ENCODE measurements around the gene FSIP1.

The FSIP1 gene

DNA sequence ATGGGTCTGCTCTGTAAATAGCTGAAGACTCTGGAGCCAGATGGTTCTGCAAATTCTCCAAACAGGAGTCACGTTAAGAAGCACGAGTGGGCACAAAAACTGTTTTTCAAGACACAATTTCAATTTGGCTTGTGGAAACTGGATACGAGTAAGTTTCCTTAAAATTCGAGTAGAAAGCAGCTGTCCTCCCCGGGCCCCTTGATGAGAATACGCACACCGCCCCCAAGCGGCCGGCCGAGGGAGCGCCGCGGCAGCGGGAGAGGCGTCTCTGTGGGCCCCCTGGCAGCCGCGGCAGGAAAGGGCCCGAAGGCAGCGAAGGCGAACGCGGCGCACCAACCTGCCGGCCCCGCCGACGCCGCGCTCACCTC, 202.5 kb downstream of the FSIP1 start:
- DNase-seq = peak; percentile 67

DNA sequence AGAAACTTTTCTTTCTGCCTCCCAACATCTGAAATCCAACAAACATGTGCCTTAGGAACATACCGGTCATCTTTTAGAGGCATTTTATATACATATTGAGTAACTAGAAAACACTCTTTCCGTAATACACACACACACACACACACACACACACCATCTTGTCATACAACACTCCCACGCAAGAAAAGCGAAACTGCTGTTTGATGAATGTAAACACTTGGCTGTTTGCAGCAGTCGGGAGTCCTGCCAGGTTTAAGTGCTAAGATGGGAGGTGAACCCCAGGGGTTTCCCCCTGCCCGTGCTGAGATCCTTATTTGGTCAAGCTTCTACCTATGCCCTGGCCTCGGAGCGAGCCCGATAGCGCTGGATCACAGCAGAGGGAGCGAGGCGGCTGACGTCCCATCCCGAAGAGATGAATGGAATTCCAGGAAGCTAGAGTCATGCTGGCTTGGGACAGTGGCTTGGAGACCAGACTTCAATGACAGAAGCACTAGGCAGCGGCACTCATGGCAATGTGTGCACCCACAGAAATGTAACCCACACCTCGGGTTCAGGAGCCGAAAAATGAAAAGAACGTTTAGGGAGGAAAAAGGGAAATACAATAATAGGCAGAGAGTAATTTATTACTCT, 203.0 kb downstream of the FSIP1 start:
- no peak for DNase-seq

DNA sequence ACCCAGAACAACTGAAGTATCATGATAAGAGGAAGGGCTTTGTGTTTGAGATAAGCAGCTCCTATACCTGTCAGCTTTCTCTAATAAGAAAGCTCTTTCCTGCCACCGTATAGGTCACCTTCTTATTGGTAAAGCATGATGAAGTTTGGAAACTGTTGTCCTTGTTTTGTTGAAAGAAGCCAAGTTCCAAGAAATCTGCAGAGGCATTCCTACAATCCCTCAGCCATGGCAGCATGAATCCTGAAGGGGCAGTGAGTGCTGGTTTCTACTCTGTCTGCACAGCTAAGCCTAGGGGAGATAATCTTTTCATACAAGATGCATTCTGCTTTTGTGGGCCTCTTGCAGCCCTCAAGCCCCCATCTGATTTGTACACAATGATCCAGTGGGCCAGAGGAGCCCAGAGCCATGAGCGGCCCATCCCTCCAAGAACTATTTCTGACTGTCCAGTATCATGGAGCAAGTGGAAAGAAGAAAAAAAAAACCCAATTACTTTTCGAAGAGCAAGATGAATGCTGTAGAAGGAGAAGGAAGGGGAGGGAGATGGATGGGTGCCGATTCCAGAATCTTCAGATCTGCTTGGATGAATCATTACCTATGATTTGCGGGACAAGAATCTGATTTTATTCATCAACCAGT, 203.7 kb downstream of the FSIP1 start:
- no peak for DNase-seq

- no peak for DNase-seq
These were observed 207.5 kb downstream of the FSIP1 start for GRCh38 chr15:39575180-39575579.

DNA sequence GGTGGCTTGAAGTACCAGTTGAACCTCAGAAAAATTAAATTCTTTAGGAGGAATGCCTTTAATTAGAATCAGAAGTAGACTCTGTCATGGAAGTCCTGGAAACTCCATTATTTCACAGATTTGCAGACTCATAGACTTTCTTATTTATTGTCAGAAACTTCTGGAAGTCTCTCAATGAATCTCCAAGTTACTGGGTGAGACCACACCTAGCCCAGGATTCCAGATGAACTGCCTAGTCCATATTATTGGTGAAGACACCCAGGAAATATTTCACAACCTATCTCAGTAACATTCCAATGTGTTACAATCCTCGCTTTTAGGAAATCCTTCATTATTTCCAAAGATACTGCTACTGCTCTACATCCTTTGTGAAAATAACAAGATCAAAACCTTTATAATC, 208.2 kb downstream of the FSIP1 start:
- DNase-seq = no peak

DNA sequence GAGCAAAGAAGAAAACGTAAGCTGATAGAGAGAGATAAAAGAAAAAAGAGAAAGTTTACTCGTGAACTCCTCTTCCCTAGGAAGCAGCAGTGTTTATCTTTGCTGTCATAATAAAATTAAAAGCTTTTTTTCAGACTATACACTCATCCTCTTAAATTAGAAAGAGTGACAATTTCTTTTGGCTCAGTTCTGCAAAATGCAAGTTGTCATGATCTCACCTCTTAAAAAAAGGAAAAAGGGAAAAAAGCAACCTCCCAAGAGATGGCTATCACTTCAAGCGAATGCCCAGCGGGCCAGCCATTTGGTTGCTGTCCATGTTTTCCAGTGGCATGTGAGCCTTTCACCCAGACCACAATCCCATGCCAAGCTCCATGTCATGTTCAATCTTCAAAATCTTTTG, 208.8 kb downstream of the FSIP1 start:
- DNase-seq = no peak

DNA sequence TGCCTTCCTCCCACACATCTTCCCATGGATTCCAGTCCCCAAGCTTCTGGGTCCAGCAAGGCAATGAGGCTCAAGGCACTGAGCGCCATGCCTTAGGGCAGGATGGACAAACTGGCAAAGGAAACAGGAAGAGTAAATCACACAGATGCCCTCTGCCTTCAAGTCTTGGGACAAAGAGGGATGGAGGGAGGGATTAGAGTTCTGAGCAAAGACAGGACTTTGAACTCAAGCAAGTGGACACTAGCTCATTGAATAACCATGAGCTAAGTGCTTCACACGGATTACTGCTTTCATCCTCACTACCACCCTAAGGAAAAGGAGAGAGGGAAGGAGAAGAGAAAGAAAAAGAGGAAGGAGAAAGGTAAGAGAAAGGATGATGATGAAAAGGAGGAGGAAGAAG, 209.4 kb downstream of the FSIP1 start:
- DNase-seq = no peak

GRCh38 chr15:39565851-39566250, 216.8 kb downstream of the FSIP1 start:
- no peak for DNase-seq

DNA sequence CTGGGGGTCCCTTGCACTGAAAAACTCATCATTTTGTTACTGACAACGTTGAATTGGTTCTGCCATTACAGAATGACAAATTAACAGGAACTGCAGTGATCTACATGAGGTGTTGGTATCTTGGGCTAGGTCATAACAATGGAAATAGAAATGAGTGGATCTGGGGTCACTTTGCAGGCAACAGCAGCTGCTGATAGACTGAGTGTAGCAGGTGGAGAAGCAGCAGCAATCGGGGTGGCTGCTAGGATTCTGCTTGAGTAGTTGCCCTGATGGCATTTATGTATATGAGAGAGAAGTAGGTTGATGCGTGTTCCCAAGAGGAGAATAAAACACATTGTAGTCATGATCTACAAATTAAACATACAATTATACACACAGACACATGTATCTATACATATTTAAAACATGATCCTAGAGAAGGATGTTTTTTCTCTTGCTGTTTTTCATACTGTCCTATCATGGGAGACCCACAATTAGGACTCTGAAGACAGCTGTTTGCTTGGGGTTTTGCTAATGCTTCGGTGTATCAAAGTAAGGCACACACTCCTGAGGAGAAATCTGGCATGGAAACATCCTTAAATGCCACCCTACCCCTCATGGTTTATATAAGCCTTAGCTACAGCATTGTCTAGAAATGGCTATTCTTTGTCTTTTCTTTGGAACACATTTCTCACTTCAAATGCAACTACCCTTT, 217.5 kb downstream of the FSIP1 start:
- DNase-seq = no peak

GRCh38 chr15:39558421-39558820, 224.2 kb downstream of the FSIP1 start:
- no peak for DNase-seq

DNA sequence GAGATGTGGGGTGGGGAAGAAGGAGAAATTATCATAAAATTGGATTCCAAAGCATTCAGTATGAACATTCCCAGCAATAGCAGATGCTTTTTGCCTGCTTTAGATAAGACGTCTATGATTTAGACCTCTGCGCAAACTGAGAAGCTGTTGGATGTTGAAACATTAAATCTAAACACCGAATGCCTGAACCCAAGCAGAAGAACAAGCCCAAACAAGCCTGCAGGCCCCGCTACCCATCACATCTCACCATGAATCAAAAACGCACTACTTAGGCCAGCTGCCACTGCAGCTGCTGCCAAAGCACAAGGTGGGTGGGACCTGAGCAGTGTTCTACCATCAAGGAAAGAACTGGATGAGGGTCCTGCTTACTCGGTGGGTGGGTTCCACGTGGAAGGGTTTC, 226.2 kb downstream of the FSIP1 start:
- no peak for DNase-seq

GRCh38 chr15:39555885-39556284, 226.8 kb downstream of the FSIP1 start:
- DNase-seq = no peak

DNA sequence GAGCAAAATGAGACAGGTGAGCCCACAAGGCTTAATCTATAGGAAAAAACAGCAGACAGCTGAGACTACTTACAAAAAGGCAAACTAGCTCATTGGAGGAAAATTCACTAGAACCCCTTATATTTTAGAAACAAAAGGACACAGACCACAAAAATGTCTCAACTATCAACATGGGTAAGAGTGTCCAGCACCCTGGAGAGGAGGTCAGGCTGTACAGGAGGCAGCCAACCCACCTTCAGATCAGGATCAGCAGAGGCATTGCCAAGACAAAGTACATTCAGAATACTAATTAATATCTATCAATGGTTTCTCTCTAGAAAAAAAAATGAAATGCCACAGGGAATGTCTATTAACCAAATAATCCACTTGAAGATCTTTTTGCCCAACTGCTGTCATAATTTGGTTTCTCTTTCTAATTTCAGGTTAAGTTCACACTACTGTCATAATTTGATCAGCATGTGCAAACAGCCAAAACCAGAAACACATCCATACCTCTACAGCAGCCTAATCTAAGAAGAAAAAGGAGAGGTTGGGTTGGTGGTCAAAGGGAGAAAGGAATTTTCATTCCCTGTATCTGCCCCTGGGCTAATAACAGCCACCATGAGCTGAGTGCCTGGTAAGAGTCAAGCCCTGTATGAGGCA, 227.8 kb downstream of the FSIP1 start:
- DNase-seq = no peak

DNA sequence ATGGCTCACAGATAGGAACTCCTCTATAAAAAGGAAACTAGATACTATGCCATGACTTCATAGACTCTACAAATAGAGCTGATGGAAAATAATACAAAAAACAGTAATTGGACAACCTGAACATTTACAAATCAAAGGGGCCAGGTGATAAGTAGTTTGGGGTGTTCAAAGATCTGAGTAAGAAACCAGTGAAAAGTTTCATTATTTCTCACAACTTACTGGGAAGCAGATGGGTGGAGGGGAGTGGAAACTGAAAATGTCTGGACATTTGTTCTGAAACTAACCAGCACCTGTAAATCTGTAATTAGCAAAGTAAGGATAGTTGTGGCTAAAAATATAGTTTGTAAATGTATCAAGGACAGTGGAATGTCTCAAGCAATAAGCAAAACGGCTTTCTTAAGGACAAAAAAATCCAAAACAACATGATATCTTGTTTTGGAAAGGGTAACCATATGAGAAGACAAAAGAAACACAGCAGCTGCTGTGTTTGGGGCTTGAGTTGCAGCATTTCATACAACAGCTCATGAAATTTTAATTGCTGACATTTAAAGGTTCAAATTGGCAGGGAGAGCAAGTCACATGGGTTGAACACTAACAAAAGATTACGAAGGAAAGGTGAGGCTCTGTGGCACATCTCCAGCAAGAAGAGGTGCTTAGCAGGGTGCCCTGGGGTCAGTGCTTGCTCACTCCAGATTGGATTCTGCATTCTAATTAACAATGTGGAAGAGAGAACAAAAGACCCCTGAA, 228.5 kb downstream of the FSIP1 start:
- no peak for DNase-seq

- DNase-seq = no peak
These were observed 230.1 kb downstream of the FSIP1 start for GRCh38 chr15:39552556-39552955.

DNA sequence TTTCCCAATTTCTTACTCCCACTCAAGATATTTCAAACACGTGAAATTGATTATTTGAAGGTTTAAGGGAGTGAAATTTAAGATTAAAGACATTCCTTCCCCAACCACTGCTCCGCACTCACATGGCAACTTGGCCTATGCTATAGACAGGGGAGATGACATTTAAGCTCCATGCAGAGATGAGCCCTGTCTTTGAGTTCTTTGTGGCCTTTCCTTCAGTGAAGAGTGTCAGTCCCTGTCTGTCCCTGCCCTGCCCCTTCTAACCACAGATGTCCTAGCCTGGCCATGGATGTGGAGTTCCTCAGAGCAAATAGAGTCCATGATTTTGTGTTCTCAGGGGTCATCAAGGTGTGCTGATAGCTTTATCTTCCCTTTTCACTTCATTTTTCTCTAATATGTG, 231.2 kb downstream of the FSIP1 start:
- DNase-seq = no peak
